NCI-H226 (cell line): ENCODE measurements around the gene MRPL41.
"Not testable (repeated sequence)": the region's sequence is repeated elsewhere in the genome, so short reads cannot be mapped to it uniquely, and the experiment has no call there.

Experiments used
- DNase-seq: peaks from one replicate; pipeline ENCODE4 v3.0.0-alpha.2; 2015

The MRPL41 gene

GRCh38 chr9:137522746-137523455 is 28.8 kb upstream of the MRPL41 start:
- no peak for DNase-seq

DNA sequence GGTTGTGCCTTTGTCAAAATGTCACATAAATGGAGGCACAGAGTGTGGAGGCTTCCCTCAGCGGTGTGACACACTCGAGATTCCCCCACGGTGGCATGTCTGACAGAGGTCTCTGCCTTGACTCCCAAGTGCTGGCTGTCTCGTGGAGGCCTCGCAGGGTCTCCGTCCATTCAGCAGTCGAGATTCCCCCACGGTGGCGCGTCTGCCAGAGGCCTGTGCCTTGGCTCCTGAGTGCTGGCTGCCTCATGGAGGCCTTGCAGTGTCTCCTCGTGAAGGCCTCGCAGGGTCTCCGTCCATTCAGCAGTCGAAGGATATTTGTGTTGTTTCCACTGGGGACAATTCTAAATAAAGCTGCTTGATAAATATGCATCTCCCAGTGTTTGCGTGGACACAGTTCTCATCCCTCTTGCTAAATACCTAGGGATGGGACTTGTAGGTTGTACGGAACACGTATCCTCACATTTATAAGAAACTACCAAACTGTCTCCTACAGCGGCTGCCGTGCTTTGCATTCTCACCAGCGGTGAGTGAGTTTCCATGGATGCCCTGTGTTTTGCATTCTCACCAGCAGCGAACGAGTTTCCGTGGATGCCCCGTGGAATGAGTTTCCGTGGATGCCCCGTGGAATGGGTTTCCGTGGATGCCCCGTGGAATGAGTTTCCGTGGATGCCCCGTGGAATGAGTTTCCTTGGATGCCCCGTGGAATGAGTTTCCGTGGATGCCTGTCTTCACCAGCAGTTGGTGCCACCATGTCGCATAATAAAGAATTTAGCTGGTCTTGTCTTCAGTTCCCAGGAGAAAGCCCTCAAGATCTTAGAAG is 27.3 kb upstream of the MRPL41 start:
- DNase-seq, result no peak

- DNase-seq, result no peak
Observed at GRCh38 chr9:137524981-137525317, 26.7 kb upstream of the MRPL41 start.

DNA sequence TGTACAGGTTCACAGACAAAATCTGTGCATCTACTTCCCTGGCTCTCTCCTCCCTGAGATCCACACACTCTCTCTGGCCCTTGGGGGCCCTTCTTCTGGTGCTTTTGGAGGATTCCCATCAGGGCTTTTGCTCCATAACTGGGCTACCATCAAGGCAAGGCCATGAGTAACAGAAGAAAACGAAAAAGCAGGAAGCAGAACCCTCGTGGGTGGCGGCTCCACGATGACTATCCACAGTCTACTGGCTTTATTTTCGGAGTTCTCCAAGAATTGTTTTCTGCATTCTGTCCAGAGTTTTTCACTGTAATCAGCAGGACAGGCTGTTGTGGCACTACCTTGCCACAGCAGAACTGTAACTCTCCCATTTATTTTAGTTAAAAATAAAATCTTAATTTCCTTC is 21.3 kb upstream of the MRPL41 start:
- DNase-seq, result no peak

DNA sequence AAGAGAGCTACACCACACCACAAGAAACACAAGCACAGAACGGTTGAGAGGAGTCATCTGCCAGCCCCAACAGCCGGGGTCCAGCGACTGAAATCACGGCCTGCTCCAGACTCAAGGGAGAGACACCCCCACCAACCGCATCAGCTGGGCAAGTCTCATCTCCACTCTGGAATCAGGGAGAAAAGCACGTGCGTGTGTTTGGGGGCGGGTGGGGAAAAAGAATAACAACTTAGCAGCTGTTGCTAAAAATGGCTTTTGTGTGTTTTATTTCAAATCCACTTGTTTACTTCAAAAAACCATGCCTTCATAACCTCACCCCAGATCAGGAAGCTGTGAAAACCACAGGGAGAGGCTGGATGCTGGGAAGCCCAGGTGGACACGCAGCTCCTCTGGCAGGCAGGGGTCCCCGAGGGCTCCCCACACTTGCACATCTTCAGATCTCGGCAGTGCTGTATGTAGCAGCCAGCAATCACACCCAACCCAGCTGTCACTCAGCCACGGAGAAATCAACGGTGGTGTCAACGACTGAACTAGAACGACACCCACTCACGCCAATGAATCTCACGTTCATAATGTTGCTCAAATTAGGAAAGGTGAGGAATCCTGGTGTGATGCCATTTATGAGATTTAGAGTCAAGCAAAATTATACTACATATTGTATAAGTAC is 20.4 kb upstream of the MRPL41 start:
- no peak for DNase-seq

- not testable (repeated sequence) for DNase-seq
Observed at GRCh38 chr9:137532891-137533468, 18.7 kb upstream of the MRPL41 start.

DNA sequence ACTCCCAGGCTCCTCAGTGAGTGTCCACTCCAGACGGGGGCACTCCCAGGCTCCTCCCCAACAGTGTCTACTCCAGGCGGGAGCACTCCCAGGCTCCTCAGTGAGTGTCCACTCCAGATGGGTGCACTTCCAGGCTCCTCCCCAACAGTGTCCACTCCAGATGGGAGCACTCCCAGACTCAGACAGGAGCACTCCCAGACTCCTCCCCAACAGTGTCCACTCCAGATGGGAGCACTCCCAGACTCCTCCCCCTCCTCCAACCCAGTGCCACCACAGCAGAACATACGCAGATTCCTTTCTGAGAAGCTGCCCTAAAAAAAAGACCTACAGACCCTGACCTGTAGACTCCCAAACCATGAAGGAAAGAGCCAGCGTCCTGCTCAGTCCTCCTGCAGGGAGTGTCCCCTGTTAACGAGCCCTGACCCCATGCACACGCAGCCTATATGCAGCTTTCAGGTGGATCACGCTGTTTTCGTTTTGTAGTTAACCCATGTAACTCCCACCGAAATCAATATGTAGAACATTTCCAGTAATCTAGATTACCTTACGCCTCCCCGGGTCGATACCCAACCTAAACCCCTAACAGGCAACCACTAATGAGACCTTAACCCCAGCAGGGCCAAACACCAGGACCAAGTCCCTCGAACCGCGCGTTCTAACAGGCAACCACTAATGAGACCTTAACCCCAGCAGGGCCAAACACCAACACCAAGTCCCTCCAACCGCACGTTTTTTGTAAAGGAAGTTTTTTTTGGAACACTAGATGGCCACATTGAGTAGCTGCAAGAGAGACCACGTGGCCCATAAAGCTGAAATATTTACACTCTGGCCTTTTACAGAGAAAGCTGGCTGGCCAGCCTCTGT is 17.2 kb upstream of the MRPL41 start:
- peak; percentile 26 for DNase-seq

DNA sequence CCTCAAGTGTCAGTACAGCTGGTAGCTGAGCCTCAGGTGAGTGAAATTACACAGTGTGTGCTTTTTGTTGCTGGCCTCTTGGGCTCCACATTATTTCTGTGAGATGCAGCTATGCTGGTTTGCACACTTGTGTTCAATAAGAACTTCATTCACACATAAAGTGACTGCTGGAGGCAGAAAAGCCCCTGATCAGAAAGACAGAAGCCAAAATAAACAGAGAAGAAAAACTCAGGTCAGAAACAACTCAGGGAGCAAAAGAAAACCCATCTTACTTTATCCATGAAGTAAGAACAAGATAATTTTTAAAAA is 16.6 kb upstream of the MRPL41 start:
- no peak for DNase-seq

GRCh38 chr9:137536594-137537131 is 15.0 kb upstream of the MRPL41 start:
- not testable (repeated sequence) for DNase-seq

GRCh38 chr9:137538058-137538457 is 13.6 kb upstream of the MRPL41 start:
- DNase-seq, result no peak

DNA sequence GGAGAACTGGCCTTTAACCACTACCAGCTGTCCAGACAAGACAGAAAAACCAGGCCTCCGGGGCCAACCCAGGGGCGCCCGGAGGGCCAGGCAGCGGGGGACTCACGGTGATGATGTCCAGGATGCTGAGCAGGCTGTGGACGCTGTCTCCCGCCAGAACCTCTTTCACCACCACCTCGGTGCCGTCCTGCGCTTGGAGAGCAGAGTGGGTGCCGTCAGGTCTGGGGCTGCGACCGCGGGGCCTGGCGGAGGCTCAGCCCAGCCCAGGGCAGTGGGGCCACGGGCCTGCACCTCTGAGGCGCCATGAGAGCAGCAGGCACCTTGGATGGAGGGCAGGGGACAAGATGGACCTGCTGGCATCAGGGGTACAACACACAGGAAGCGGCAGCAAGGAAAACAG is 11.1 kb upstream of the MRPL41 start:
- DNase-seq, result no peak

DNA sequence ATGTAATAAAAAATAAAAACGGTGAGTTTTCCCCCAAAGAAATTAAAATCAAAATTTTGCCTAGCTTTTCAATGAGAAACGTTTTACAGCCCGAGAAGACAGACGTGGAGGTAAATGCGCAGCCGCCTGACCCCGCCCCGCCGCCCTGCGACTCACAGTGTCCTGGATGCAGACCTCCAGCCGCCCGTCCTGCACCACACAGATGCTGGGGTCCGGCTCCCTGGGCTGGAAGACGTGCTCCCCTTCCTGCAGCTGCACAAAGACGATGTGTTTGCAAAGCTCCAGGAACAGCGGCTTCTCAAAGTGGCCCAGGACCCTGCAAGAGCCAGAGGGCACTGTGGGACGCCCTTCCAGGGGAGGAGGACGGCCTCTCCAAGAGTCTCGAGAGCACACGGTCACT is 9.2 kb upstream of the MRPL41 start:
- DNase-seq, result no peak

DNA sequence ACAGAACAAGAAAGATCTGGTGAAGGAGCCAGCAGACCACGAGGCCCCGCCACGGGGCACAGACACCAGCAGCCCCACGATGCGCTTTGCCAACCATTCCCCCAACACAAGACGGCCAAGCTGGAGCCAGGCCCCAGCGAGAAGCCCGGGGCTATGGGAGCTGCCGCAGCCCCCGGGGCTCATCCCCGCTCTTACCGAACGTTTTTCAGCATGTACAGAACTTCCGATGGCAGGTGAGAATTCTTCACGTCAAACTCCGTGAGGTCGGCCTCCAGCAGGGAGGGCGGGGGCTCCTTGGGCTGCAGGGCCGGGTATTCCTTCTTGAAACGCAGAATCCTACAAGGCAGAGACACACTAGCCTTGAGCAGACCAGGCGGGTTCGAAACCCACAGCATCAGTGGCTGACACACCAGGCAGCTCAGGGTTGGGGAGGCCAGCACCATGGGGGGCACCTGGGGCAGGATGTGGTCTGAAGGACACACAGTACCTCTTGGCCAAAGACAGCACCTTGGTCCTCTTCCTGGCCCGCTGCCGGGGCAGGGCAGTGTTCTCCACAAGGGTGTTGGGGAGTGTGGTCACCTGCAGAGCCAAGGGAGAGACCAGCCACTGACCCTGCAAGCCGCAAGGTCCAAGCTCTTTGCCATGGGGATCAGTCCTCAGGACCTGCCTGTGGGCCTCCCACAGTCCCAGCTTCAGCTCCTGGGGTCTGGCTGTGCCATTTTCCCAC is 8.3 kb upstream of the MRPL41 start:
- DNase-seq, result no peak

DNA sequence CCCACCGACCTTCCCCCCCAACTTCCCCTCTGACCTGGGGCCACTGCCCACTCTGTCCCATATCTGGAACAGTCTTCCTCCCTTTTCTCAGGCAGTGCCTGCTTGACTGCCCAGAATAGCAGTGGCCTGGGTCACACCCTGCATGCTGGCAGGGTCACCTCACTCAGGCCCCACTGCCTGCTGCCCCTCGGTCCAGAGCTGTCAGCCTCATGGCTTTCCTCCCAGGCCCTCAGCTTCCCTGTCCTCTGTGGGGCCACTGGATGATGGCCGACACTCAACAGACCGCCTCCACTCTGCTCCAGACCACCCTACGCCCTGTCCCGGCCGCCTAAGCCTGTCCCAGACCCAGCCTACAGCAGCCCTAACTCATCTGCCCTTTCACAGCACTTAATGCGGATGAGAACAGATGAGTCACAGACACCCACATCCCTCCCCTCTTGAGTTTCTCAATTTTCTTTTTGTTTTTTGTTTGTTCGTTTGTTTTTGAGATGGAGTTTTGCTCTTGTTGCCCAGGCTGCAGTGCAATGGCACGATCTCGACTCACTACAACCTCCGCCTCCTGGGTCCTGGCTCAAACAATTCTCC is 7.4 kb upstream of the MRPL41 start:
- no peak for DNase-seq

- no peak for DNase-seq
Observed at GRCh38 chr9:137545123-137545522, 6.6 kb upstream of the MRPL41 start.

DNA sequence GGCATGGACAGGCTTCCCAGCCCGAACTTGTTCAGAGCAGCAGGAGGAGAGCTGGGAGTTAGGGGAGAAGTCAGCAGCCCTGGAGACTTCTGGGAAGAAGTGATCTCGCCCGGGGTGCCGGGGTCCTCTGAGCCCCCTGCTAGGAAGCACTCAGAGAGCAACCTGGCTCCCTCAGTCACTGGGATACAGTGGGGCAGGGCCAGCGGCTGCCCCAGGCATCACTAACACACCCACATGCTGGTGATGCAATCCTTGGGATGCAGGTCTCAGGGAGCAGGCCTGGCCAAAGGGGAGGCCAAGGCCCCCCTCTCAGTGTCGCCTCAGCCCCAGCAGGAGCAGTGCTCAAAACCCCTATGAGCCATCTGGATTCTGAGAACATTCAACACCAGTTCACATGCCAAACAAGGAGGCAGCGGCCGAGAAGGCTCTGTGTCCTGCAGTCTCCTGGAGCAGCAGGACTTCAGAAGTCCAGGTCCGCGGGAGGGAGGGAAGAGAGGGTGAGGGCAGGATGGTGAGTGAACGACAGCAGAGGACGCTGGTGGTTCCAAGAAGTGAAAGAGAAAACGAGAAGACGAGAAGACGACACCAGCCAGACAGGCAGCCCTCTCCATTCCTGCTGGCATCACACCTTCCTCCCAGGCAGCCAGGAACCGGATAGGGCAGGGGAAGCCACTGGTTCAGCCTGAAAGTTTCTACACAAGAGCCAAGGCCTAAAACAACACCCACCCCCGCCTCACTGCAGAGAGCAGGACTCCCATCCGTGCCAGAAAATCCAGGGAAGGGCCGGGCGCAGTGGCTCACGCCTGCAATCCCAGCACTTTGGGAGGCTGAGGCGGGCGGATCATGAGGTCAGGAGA is 3.8 kb upstream of the MRPL41 start:
- no peak for DNase-seq

DNA sequence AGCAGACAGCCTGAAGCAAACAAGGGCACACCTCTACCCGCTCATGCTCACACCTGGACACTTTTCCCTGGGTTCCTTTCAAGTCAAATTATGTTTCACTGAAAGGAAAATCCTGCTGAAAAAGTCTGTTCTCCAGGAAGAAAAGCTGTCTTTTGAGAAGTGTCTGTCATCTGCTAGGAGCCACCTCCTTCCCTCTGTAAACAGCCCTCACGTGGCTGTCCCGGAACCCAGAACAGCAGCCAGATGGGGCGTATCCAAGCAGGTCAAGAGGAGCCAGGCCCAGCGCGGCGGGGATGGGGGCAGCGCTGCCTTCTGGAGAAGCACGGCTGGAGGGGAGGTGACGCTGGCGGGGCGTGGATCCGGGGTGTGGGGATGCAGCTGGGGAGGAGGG is 1.5 kb upstream of the MRPL41 start, which contains the start of gene PNPLA7:
TSS of gene PNPLA7 (minus strand) at position 172 of the 391 bp plus-strand sequence. CDS start 205 bp downstream, outside the sequence.
- peak; percentile 33 for DNase-seq

GRCh38 chr9:137550958-137551263 is 768 bp upstream of the MRPL41 start:
- not testable (repeated sequence) for DNase-seq

GRCh38 chr9:137552022-137552768 is 516 bp downstream of the MRPL41 start:
- DNase-seq, result peak; percentile 6

DNA sequence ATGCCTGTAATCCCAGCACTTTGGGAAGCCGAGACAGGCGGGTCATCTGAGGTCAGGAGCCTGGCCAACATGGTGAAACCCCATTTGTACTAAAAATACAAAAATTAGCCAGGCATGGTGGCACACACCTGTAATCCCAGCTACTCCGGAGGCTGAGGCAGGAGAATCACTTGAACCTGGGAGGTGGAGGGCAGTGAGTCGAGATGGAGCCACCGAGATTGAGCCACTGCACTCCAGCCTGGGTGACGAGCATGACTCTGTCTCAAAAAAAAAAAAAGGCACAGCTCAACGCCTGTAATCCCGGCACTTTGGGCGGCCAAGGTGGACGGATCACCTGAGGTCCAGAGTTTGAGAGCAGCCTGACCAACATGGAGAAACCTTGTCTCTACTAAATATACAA is 2.0 kb downstream of the MRPL41 start:
- DNase-seq, result not testable (repeated sequence)
